CD4-positive, alpha-beta T cell treated with Interleukin-17A for 1 hour (primary cell): ENCODE results near the gene WT1.
"Not testable (repeated sequence)": the region's sequence is repeated elsewhere in the genome, so short reads cannot be mapped to it uniquely, and the experiment has no call there.

Experiments
- DNase-seq: peaks from one replicate; pipeline ENCODE4 v3.0.0-alpha.2; 2020

Gene WT1

GRCh38 chr11:32385998-32386397, 49.3 kb downstream of the WT1 start:
- no peak for DNase-seq

GRCh38 chr11:32382339-32383049, 52.8 kb downstream of the WT1 start:
- DNase-seq = no peak

GRCh38 chr11:32381179-32381578, 54.2 kb downstream of the WT1 start:
- no peak for DNase-seq

GRCh38 chr11:32379719-32380118, 55.6 kb downstream of the WT1 start:
- DNase-seq = no peak

GRCh38 chr11:32375826-32376225, 59.5 kb downstream of the WT1 start:
- no peak for DNase-seq

- peak; percentile 19 for DNase-seq
Observed at GRCh38 chr11:32374261-32374711, 61.1 kb downstream of the WT1 start.

- not testable (repeated sequence) for DNase-seq
Observed at GRCh38 chr11:32369987-32370386, 65.4 kb downstream of the WT1 start.

- no peak for DNase-seq
Observed at GRCh38 chr11:32366666-32367065, 68.7 kb downstream of the WT1 start.

- DNase-seq = no peak
Observed at GRCh38 chr11:32365192-32365591, 70.1 kb downstream of the WT1 start.

- DNase-seq = no peak
Observed at GRCh38 chr11:32358729-32359128, 76.6 kb downstream of the WT1 start.

GRCh38 chr11:32353884-32354283, 81.5 kb downstream of the WT1 start:
- DNase-seq = no peak

- no peak for DNase-seq
Observed at GRCh38 chr11:32348502-32348901, 86.8 kb downstream of the WT1 start.

- no peak for DNase-seq
Observed at GRCh38 chr11:32344946-32345345, 90.4 kb downstream of the WT1 start.

GRCh38 chr11:32343325-32344008, 91.9 kb downstream of the WT1 start:
- peak; percentile 6 for DNase-seq

- no peak for DNase-seq
Observed at GRCh38 chr11:32341620-32342613, 93.4 kb downstream of the WT1 start.

GRCh38 chr11:32340181-32340580, 95.2 kb downstream of the WT1 start:
- no peak for DNase-seq
